Hepatocyte (in vitro differentiated cells): Measurements from ENCODE around the gene ACAP3.

Experiments
- EZH2phosphoT487 ChIP-seq: fragments of 200-600 bp; sonication (generic); IDR thresholded peaks from one replicate; pipeline ENCODE4 v1.6.1; 2018; ENCODE audit warnings: antibody characterized with exemption, mild to moderate bottlenecking, low read depth, moderate library complexity; ENCODE audit not compliant: unreplicated experiment, severe bottlenecking
- TF ChIP-seq, protein P1 (sequence below): fragments of 200-600 bp; sonication (generic); IDR thresholded peaks from 2 replicates; pipeline ENCODE4 v1.5.1; 2016; ENCODE audit warnings: antibody characterized with exemption, mild to moderate bottlenecking; ENCODE audit not compliant: poor library complexity

DNA sequence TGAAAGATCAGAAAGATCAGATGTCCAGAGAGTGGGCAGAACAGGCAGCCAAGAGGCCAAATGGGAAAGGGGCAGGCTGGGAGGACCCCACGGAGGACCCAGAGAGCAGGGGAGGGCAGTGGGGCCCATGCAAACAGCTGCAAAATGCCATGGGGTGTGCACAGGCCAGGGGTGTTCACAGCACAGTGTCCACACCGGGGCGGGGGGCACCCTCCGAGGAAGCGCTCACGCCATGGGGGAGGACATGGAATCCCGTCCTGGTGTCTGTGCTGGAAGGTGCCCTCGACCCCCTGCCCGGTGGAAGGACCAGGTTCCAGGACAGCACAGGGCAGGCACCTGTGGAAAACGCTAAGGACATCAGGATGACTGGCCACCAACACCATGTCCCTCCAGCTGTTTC, 15.2 kb upstream of the ACAP3 start:
- no peak for TF ChIP-seq EZH2phosphoT487
- TF ChIP-seq, protein P1, sequence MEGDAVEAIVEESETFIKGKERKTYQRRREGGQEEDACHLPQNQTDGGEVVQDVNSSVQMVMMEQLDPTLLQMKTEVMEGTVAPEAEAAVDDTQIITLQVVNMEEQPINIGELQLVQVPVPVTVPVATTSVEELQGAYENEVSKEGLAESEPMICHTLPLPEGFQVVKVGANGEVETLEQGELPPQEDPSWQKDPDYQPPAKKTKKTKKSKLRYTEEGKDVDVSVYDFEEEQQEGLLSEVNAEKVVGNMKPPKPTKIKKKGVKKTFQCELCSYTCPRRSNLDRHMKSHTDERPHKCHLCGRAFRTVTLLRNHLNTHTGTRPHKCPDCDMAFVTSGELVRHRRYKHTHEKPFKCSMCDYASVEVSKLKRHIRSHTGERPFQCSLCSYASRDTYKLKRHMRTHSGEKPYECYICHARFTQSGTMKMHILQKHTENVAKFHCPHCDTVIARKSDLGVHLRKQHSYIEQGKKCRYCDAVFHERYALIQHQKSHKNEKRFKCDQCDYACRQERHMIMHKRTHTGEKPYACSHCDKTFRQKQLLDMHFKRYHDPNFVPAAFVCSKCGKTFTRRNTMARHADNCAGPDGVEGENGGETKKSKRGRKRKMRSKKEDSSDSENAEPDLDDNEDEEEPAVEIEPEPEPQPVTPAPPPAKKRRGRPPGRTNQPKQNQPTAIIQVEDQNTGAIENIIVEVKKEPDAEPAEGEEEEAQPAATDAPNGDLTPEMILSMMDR = no peak
